NCI-H146 treated with DMSO at 0.1 percent for 48 hours (cell line): ENCODE results near the gene CACNB4.

Experiments
- DNase-seq: peaks from one replicate; lab custom pipeline; 2025; ENCODE audit not compliant: unreplicated experiment; lab: John Stamatoyannopoulos, UW

Gene CACNB4

GRCh38 chr2:151978709-151979108 is 120.1 kb downstream of the CACNB4 start:
- no peak for DNase-seq

GRCh38 chr2:151977631-151978030 is 121.2 kb downstream of the CACNB4 start:
- no peak for DNase-seq

- DNase-seq: no peak
Measured at GRCh38 chr2:151976945-151977353, 121.9 kb downstream of the CACNB4 start.

- DNase-seq: no peak
Measured at GRCh38 chr2:151975460-151976414, 123.1 kb downstream of the CACNB4 start.

- DNase-seq: no peak
Measured at GRCh38 chr2:151974988-151975387, 123.9 kb downstream of the CACNB4 start.

GRCh38 chr2:151973901-151974199 is 125.0 kb downstream of the CACNB4 start:
- DNase-seq: peak; percentile 36

GRCh38 chr2:151973013-151973900 is 125.6 kb downstream of the CACNB4 start:
- DNase-seq: peak; percentile 34

GRCh38 chr2:151972241-151973012 is 126.4 kb downstream of the CACNB4 start:
- DNase-seq: no peak

GRCh38 chr2:151971301-151972051 is 127.4 kb downstream of the CACNB4 start:
- DNase-seq: no peak

- no peak for DNase-seq
Measured at GRCh38 chr2:151968770-151969470, 129.9 kb downstream of the CACNB4 start.

- DNase-seq: no peak
Measured at GRCh38 chr2:151967829-151968722, 130.8 kb downstream of the CACNB4 start.

- DNase-seq: no peak
Measured at GRCh38 chr2:151965884-151966283, 133.0 kb downstream of the CACNB4 start.

GRCh38 chr2:151961558-151961957 is 137.3 kb downstream of the CACNB4 start:
- DNase-seq: no peak

- DNase-seq: no peak
Measured at GRCh38 chr2:151959238-151959637, 139.6 kb downstream of the CACNB4 start.

- no peak for DNase-seq
Measured at GRCh38 chr2:151953467-151953866, 145.4 kb downstream of the CACNB4 start.

- no peak for DNase-seq
Measured at GRCh38 chr2:151952691-151953456, 146.0 kb downstream of the CACNB4 start.

- DNase-seq: no peak
Measured at GRCh38 chr2:151947813-151948165, 151.1 kb downstream of the CACNB4 start.
